ENCODE data around the gene APP.

APP gene

GRCh38 chr21:26153758-26154157 is 16.8 kb downstream of the APP start:
- no peak overlapping the region for H3K9ac ChIP-seq (ENCODE audit: low read depth, low read length, poor library complexity, severe bottlenecking)
- H4K20me1 ChIP-seq (ENCODE audit: insufficient read depth, low read length, poor library complexity, severe bottlenecking) = no peaks in the 10 kb centered on the region
- H3K27me3 ChIP-seq (ENCODE audit: insufficient read depth, low read length, poor library complexity, severe bottlenecking) = no peaks in the 10 kb centered on the region
- H3K9me2 ChIP-seq (replicated peaks; ENCODE audit: low read depth, low read length) = no peaks in the 10 kb centered on the region
- no peaks in the 10 kb centered on the region for H3F3A ChIP-seq (ENCODE audit: low read depth)
- H3K9me3 ChIP-seq (ENCODE audit: insufficient read depth, low read depth, low read length) = no peaks in the 10 kb centered on the region; the same call in 1 of the 2 replicates
- H3K4me2 ChIP-seq (ENCODE audit: low read depth, low read length, poor library complexity, severe bottlenecking) = no peak overlapping the region
- H3K36me3 ChIP-seq (ENCODE audit: insufficient read depth, low read length) = no peaks in the 10 kb centered on the region
- no peaks in the 10 kb centered on the region for H3K79me2 ChIP-seq (ENCODE audit: insufficient read depth, low read length)
- H2AFZ ChIP-seq (ENCODE audit: low read length) = no peak overlapping the region
- H3K4me3 ChIP-seq (ENCODE audit: low read length, poor library complexity, severe bottlenecking) = no peak overlapping the region
- no peaks in the 10 kb centered on the region for H3K4me1 ChIP-seq (ENCODE audit: insufficient read depth, low read length, poor library complexity, severe bottlenecking)
- TF ChIP-seq CTCF (conservative IDR thresholded peaks at IDR 0.05; ENCODE audit: low read length) (no peak), EZH2phosphoT487 (IDR thresholded peaks at IDR 0.05; ENCODE audit: borderline replicate concordance) (no peak)

- no peaks in the 10 kb centered on the region for H4K20me1 ChIP-seq (ENCODE audit: insufficient read depth, low read length, poor library complexity, severe bottlenecking)
- no peaks in the 10 kb centered on the region for H3K9me2 ChIP-seq (replicated peaks; ENCODE audit: low read depth, low read length)
- H3K79me2 ChIP-seq (ENCODE audit: insufficient read depth, low read length) = no peaks in the 10 kb centered on the region
- H3K36me3 ChIP-seq (ENCODE audit: insufficient read depth, low read length) = no peaks in the 10 kb centered on the region
- no peak overlapping the region for H3K4me2 ChIP-seq (ENCODE audit: low read depth, low read length, poor library complexity, severe bottlenecking)
- H3K4me1 ChIP-seq (ENCODE audit: insufficient read depth, low read length, poor library complexity, severe bottlenecking) = no peaks in the 10 kb centered on the region
- no peak overlapping the region for H3K4me3 ChIP-seq (ENCODE audit: low read length, poor library complexity, severe bottlenecking)
- H3K9me3 ChIP-seq (ENCODE audit: insufficient read depth, low read depth, low read length) = no peaks in the 10 kb centered on the region; the same call in 1 of the 2 replicates
- H2AFZ ChIP-seq (ENCODE audit: low read length) = no peak overlapping the region
- H3F3A ChIP-seq (ENCODE audit: low read depth) = no peaks in the 10 kb centered on the region
- no peak overlapping the region for H3K9ac ChIP-seq (ENCODE audit: low read depth, low read length, poor library complexity, severe bottlenecking)
- H3K27me3 ChIP-seq (ENCODE audit: insufficient read depth, low read length, poor library complexity, severe bottlenecking) = no peaks in the 10 kb centered on the region
- TF ChIP-seq CTCF (conservative IDR thresholded peaks at IDR 0.05; ENCODE audit: low read length) (no peak), EZH2phosphoT487 (IDR thresholded peaks at IDR 0.05; ENCODE audit: borderline replicate concordance) (no peak)
Observed at GRCh38 chr21:26148840-26149354, 21.7 kb downstream of the APP start.

- H3K9ac ChIP-seq (ENCODE audit: low read depth, low read length, poor library complexity, severe bottlenecking) = no peak overlapping the region
- H3K79me2 ChIP-seq (ENCODE audit: insufficient read depth, low read length) = no peaks in the 10 kb centered on the region
Observed at GRCh38 chr21:26148071-26148839, 22.3 kb downstream of the APP start.

More at GRCh38 chr21:26148071-26148839, 22.3 kb downstream of the APP start:
- Histone ChIP-seq H3K4me1 (ENCODE audit: insufficient read depth, low read length, poor library complexity, severe bottlenecking) (no peaks in the 10 kb centered on the region), H3K36me3 (ENCODE audit: insufficient read depth, low read length) (no peaks in the 10 kb centered on the region), H2AFZ (ENCODE audit: low read length) (no peak overlapping the region), H3K9me3 (ENCODE audit: insufficient read depth, low read depth, low read length) (no peaks in the 10 kb centered on the region; the same call in 1 of the 2 replicates), H3K4me3 (ENCODE audit: low read length, poor library complexity, severe bottlenecking) (no peak overlapping the region), H3K4me2 (ENCODE audit: low read depth, low read length, poor library complexity, severe bottlenecking) (no peak overlapping the region), H4K20me1 (ENCODE audit: insufficient read depth, low read length, poor library complexity, severe bottlenecking) (no peaks in the 10 kb centered on the region), H3K27me3 (ENCODE audit: insufficient read depth, low read length, poor library complexity, severe bottlenecking) (no peaks in the 10 kb centered on the region), H3K9me2 (replicated peaks; ENCODE audit: low read depth, low read length) (no peaks in the 10 kb centered on the region), H3F3A (ENCODE audit: low read depth) (no peaks in the 10 kb centered on the region)
- TF ChIP-seq EZH2phosphoT487 (IDR thresholded peaks at IDR 0.05; ENCODE audit: borderline replicate concordance) = no peak
- no peak for TF ChIP-seq CTCF (conservative IDR thresholded peaks at IDR 0.05; ENCODE audit: low read length)

Data from Loucy (cell line).